HG03175 (cell line): ENCODE results near the gene HSPB6.
"Not testable (repeated sequence)": the region's sequence is repeated elsewhere in the genome, so short reads cannot be mapped to it uniquely, and the experiment has no call there.

Experiments
- ATAC-seq: cut with Tn5 transposase; IDR thresholded peaks from one replicate; pipeline ENCODE4 v1.9.1; 2021; ENCODE audit warnings: mild to moderate bottlenecking, moderate library complexity; ENCODE audit not compliant: unreplicated experiment

Gene HSPB6

GRCh38 chr19:35732540-35733179 is 24.2 kb downstream of the HSPB6 start:
- ATAC-seq, result no peak

- no peak for ATAC-seq
Observed at GRCh38 chr19:35731779-35732405, 24.9 kb downstream of the HSPB6 start.

- ATAC-seq, result no peak
Observed at GRCh38 chr19:35731353-35731752, 25.5 kb downstream of the HSPB6 start.

- no peak for ATAC-seq
Observed at GRCh38 chr19:35730326-35730725, 26.5 kb downstream of the HSPB6 start.

- no peak for ATAC-seq
Observed at GRCh38 chr19:35729763-35730162, 27.1 kb downstream of the HSPB6 start.

GRCh38 chr19:35729021-35729420 is 27.8 kb downstream of the HSPB6 start:
- ATAC-seq, result no peak

- no peak for ATAC-seq
Observed at GRCh38 chr19:35727956-35728706, 28.7 kb downstream of the HSPB6 start.

GRCh38 chr19:35727053-35727955 is 29.5 kb downstream of the HSPB6 start:
- no peak for ATAC-seq

- no peak for ATAC-seq
Observed at GRCh38 chr19:35725216-35725861, 31.5 kb downstream of the HSPB6 start.

- ATAC-seq, result no peak
Observed at GRCh38 chr19:35724560-35724959, 32.3 kb downstream of the HSPB6 start.

GRCh38 chr19:35724132-35724531 is 32.7 kb downstream of the HSPB6 start:
- not testable (repeated sequence) for ATAC-seq

GRCh38 chr19:35723671-35724070 is 33.2 kb downstream of the HSPB6 start:
- no peak for ATAC-seq

- ATAC-seq, result no peak
Observed at GRCh38 chr19:35722897-35723296, 33.9 kb downstream of the HSPB6 start.

- no peak for ATAC-seq
Observed at GRCh38 chr19:35722461-35722860, 34.4 kb downstream of the HSPB6 start.

GRCh38 chr19:35721374-35721773 is 35.5 kb downstream of the HSPB6 start:
- no peak for ATAC-seq

- ATAC-seq, result no peak
Observed at GRCh38 chr19:35720648-35721047, 36.2 kb downstream of the HSPB6 start.

GRCh38 chr19:35720163-35720524 is 36.7 kb downstream of the HSPB6 start:
- ATAC-seq, result no peak

- ATAC-seq, result no peak
Observed at GRCh38 chr19:35719402-35720162, 37.2 kb downstream of the HSPB6 start.

- ATAC-seq, result no peak
Observed at GRCh38 chr19:35718345-35719041, 38.3 kb downstream of the HSPB6 start.
